ENCODE measurements around the gene TRIM29. TPM values are rescaled to one million over a fixed set of nuclear protein-coding genes. Genes with fewer than 3 reads are reported as not detected.
"Not testable (repeated sequence)": the region's sequence is repeated elsewhere in the genome, so short reads cannot be mapped to it uniquely, and the experiment has no call there.

The TRIM29 gene
- total RNA-seq, 1 experiment from 2014 or later = not detected

DNA sequence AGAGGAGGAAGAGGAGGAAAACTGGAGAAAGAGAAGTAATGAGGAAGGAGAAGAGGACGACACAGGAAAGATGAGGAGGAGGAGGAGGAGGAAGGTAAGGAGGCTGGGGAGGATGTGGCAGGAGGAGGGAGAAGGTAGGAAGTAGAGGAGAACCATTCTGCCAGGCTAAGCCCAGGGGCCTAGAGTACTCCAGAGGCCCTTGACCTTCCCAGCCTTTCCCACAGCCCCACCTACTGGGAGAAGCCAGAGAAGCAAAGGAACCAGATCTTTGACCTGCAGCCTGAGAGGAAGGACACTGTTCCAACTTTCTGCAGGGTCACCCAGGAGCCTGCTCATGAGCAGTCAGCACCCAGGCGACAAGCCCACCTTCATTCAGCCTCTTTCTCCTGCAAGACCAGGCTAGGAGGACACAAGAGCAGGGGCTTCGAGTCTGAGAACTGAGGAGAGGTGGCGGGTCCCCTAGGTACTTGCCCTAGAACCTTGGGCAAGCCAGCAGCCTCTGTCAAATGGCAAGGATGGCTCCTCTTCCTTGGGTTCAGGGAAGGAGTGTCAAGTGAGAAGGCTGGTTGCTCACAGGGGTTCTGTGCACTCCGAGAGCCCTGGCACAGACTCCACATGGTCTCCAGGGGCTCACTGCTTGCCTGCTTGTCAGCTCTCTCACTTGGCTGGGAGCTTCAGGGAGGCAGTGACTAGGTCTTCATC is 45.0 kb upstream of the TRIM29 start:
- H4K20me1 ChIP-seq (ENCODE audit: insufficient read depth, low read depth, low read length) = no peaks in the 10 kb centered on the region
- H3K4me2 ChIP-seq (ENCODE audit: low read depth, low read length, poor library complexity, severe bottlenecking) = no peak overlapping the region
- H3K9me2 ChIP-seq (replicated peaks; ENCODE audit: insufficient read depth, low read length) = no peaks in the 10 kb centered on the region
- H3K27ac ChIP-seq (ENCODE audit: low read length) = no peak overlapping the region
- no peak overlapping the region for H3K4me3 ChIP-seq (ENCODE audit: low read length)
- H2AFZ ChIP-seq (ENCODE audit: low read length) = no peak overlapping the region
- no peaks in the 10 kb centered on the region for H3K9me3 ChIP-seq (ENCODE audit: low read length)
- H3K36me3 ChIP-seq (ENCODE audit: insufficient read depth, low read length) = no peaks in the 10 kb centered on the region
- no peaks in the 10 kb centered on the region for H3K27me3 ChIP-seq (ENCODE audit: low read length)
- no peak for DNase-seq
- H3K79me2 ChIP-seq (ENCODE audit: low read length) = no peaks in the 10 kb centered on the region
- no peaks in the 10 kb centered on the region for H3K4me1 ChIP-seq (ENCODE audit: low read length)
- no peak overlapping the region for H3K9ac ChIP-seq (ENCODE audit: low read length)

DNA sequence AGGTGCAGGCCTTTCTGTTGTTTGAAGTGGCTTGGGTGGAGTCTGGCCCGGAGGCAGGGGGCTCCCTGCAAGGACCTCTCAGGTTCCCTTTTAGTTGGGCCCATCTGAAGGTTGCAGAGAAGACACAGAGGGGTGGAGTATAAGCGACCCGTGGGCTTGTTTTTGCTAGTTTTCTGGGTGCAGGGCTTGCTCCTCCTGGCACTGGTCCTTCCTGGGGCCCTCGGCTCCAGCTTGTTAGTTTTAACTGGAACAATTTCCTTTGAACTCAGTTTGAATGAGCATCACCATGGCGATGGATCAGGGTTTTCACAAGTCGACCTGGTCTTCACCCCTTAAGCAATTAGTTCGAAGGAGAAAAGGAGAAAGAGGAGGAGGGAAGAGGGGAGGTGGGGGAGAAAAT is 44.5 kb upstream of the TRIM29 start:
- no peaks in the 10 kb centered on the region for H3K9me3 ChIP-seq (ENCODE audit: low read length)
- H3K79me2 ChIP-seq (ENCODE audit: low read length) = no peaks in the 10 kb centered on the region
- H3K36me3 ChIP-seq (ENCODE audit: insufficient read depth, low read length) = no peaks in the 10 kb centered on the region
- no peak overlapping the region for H3K4me3 ChIP-seq (ENCODE audit: low read length)
- H4K20me1 ChIP-seq (ENCODE audit: insufficient read depth, low read depth, low read length) = no peaks in the 10 kb centered on the region
- H3K4me1 ChIP-seq (ENCODE audit: low read length) = no peaks in the 10 kb centered on the region
- H3K9ac ChIP-seq (ENCODE audit: low read length) = no peak overlapping the region
- H2AFZ ChIP-seq (ENCODE audit: low read length) = no peak overlapping the region
- no peak overlapping the region for H3K4me2 ChIP-seq (ENCODE audit: low read depth, low read length, poor library complexity, severe bottlenecking)
- no peak for DNase-seq
- H3K9me2 ChIP-seq (replicated peaks; ENCODE audit: insufficient read depth, low read length) = no peaks in the 10 kb centered on the region
- no peaks in the 10 kb centered on the region for H3K27me3 ChIP-seq (ENCODE audit: low read length)
- no peak overlapping the region for H3K27ac ChIP-seq (ENCODE audit: low read length)

- Histone ChIP-seq H3K4me3 (ENCODE audit: low read length) (no peak overlapping the region), H3K27ac (ENCODE audit: low read length) (no peak overlapping the region), H3K9me3 (ENCODE audit: low read length) (no peaks in the 10 kb centered on the region), H3K9me2 (replicated peaks; ENCODE audit: insufficient read depth, low read length) (no peaks in the 10 kb centered on the region), H3K4me1 (ENCODE audit: low read length) (no peaks in the 10 kb centered on the region), H4K20me1 (ENCODE audit: insufficient read depth, low read depth, low read length) (no peaks in the 10 kb centered on the region), H3K27me3 (ENCODE audit: low read length) (no peaks in the 10 kb centered on the region), H3K79me2 (ENCODE audit: low read length) (no peaks in the 10 kb centered on the region), H3K4me2 (ENCODE audit: low read depth, low read length, poor library complexity, severe bottlenecking) (no peak overlapping the region), H3K36me3 (ENCODE audit: insufficient read depth, low read length) (no peaks in the 10 kb centered on the region), H2AFZ (ENCODE audit: low read length) (no peak overlapping the region), H3K9ac (ENCODE audit: low read length) (no peak overlapping the region)
- no peak for DNase-seq
These were observed 43.6 kb upstream of the TRIM29 start for GRCh38 chr11:120181376-120181975.

GRCh38 chr11:120180551-120181232 is 42.8 kb upstream of the TRIM29 start:
- Histone ChIP-seq H3K9me2 (replicated peaks; ENCODE audit: insufficient read depth, low read length) (no peaks in the 10 kb centered on the region), H3K27me3 (ENCODE audit: low read length) (no peaks in the 10 kb centered on the region)
- no peak for DNase-seq

GRCh38 chr11:120180063-120180462 is 42.1 kb upstream of the TRIM29 start:
- not testable (repeated sequence) for H3K9me3 ChIP-seq (ENCODE audit: low read length); H3K4me3 ChIP-seq (ENCODE audit: low read length); H3K27me3 ChIP-seq (ENCODE audit: low read length); H3K27ac ChIP-seq (ENCODE audit: low read length); H3K9ac ChIP-seq (ENCODE audit: low read length); H3K4me1 ChIP-seq (ENCODE audit: low read length); H3K36me3 ChIP-seq (ENCODE audit: insufficient read depth, low read length); DNase-seq; H2AFZ ChIP-seq (ENCODE audit: low read length); H3K9me2 ChIP-seq (replicated peaks; ENCODE audit: insufficient read depth, low read length); H3K4me2 ChIP-seq (ENCODE audit: low read depth, low read length, poor library complexity, severe bottlenecking); H3K79me2 ChIP-seq (ENCODE audit: low read length); H4K20me1 ChIP-seq (ENCODE audit: insufficient read depth, low read depth, low read length)

More at GRCh38 chr11:120180551-120181232, 42.8 kb upstream of the TRIM29 start:
- Histone ChIP-seq H3K4me3 (ENCODE audit: low read length) (no peak overlapping the region), H3K36me3 (ENCODE audit: insufficient read depth, low read length) (no peaks in the 10 kb centered on the region), H3K4me2 (ENCODE audit: low read depth, low read length, poor library complexity, severe bottlenecking) (no peak overlapping the region), H4K20me1 (ENCODE audit: insufficient read depth, low read depth, low read length) (no peaks in the 10 kb centered on the region), H3K4me1 (ENCODE audit: low read length) (no peaks in the 10 kb centered on the region), H2AFZ (ENCODE audit: low read length) (no peak overlapping the region), H3K9me3 (ENCODE audit: low read length) (no peaks in the 10 kb centered on the region), H3K9ac (ENCODE audit: low read length) (no peak overlapping the region), H3K27ac (ENCODE audit: low read length) (no peak overlapping the region), H3K79me2 (ENCODE audit: low read length) (no peaks in the 10 kb centered on the region)

GRCh38 chr11:120179057-120179672 is 41.3 kb upstream of the TRIM29 start:
- Histone ChIP-seq H3K36me3 (ENCODE audit: insufficient read depth, low read length) (no peaks in the 10 kb centered on the region), H3K9ac (ENCODE audit: low read length) (no peak overlapping the region), H3K9me3 (ENCODE audit: low read length) (no peaks in the 10 kb centered on the region), H4K20me1 (ENCODE audit: insufficient read depth, low read depth, low read length) (no peaks in the 10 kb centered on the region), H3K4me3 (ENCODE audit: low read length) (no peak overlapping the region), H3K27ac (ENCODE audit: low read length) (no peak overlapping the region), H3K27me3 (ENCODE audit: low read length) (no peaks in the 10 kb centered on the region), H3K79me2 (ENCODE audit: low read length) (no peaks in the 10 kb centered on the region), H3K4me2 (ENCODE audit: low read depth, low read length, poor library complexity, severe bottlenecking) (no peak overlapping the region), H2AFZ (ENCODE audit: low read length) (no peak overlapping the region), H3K4me1 (ENCODE audit: low read length) (no peaks in the 10 kb centered on the region), H3K9me2 (replicated peaks; ENCODE audit: insufficient read depth, low read length) (no peaks in the 10 kb centered on the region)
- no peak for DNase-seq

- no peak overlapping the region for H3K27ac ChIP-seq (ENCODE audit: low read length)
- no peaks in the 10 kb centered on the region for H3K36me3 ChIP-seq (ENCODE audit: insufficient read depth, low read length)
- no peaks in the 10 kb centered on the region for H3K4me1 ChIP-seq (ENCODE audit: low read length)
- no peak for DNase-seq
- no peak overlapping the region for H3K4me2 ChIP-seq (ENCODE audit: low read depth, low read length, poor library complexity, severe bottlenecking)
- no peaks in the 10 kb centered on the region for H3K9me3 ChIP-seq (ENCODE audit: low read length)
- H3K9me2 ChIP-seq (replicated peaks; ENCODE audit: insufficient read depth, low read length) = no peaks in the 10 kb centered on the region
- H3K79me2 ChIP-seq (ENCODE audit: low read length) = no peaks in the 10 kb centered on the region
- H3K4me3 ChIP-seq (ENCODE audit: low read length) = no peak overlapping the region
- no peak overlapping the region for H2AFZ ChIP-seq (ENCODE audit: low read length)
- H3K27me3 ChIP-seq (ENCODE audit: low read length) = no peaks in the 10 kb centered on the region
- no peaks in the 10 kb centered on the region for H4K20me1 ChIP-seq (ENCODE audit: insufficient read depth, low read depth, low read length)
- no peak overlapping the region for H3K9ac ChIP-seq (ENCODE audit: low read length)
These were observed 40.7 kb upstream of the TRIM29 start for GRCh38 chr11:120178561-120179056.

GRCh38 chr11:120174866-120175265 is 37.0 kb upstream of the TRIM29 start:
- H3K4me2 ChIP-seq (ENCODE audit: low read depth, low read length, poor library complexity, severe bottlenecking) = no peak overlapping the region
- no peaks in the 10 kb centered on the region for H3K4me1 ChIP-seq (ENCODE audit: low read length)
- H3K27me3 ChIP-seq (ENCODE audit: low read length) = no peaks in the 10 kb centered on the region

More at GRCh38 chr11:120174866-120175265, 37.0 kb upstream of the TRIM29 start:
- Histone ChIP-seq H3K9ac (ENCODE audit: low read length) (no peak overlapping the region), H3K27ac (ENCODE audit: low read length) (no peak overlapping the region), H4K20me1 (ENCODE audit: insufficient read depth, low read depth, low read length) (no peaks in the 10 kb centered on the region), H2AFZ (ENCODE audit: low read length) (no peak overlapping the region), H3K4me3 (ENCODE audit: low read length) (no peak overlapping the region), H3K36me3 (ENCODE audit: insufficient read depth, low read length) (no peaks in the 10 kb centered on the region), H3K79me2 (ENCODE audit: low read length) (no peaks in the 10 kb centered on the region), H3K9me3 (ENCODE audit: low read length) (no peaks in the 10 kb centered on the region), H3K9me2 (replicated peaks; ENCODE audit: insufficient read depth, low read length) (no peaks in the 10 kb centered on the region)
- no peak for DNase-seq

Measured in Karpas-422 (cell line).